ENCODE measurements around the gene PRELID1. TPM values are rescaled to one million over a fixed set of nuclear protein-coding genes. Genes with fewer than 3 reads are reported as not detected.

PRELID1 gene
- polyA plus RNA-seq, 1 experiment, result 245 TPM

DNA sequence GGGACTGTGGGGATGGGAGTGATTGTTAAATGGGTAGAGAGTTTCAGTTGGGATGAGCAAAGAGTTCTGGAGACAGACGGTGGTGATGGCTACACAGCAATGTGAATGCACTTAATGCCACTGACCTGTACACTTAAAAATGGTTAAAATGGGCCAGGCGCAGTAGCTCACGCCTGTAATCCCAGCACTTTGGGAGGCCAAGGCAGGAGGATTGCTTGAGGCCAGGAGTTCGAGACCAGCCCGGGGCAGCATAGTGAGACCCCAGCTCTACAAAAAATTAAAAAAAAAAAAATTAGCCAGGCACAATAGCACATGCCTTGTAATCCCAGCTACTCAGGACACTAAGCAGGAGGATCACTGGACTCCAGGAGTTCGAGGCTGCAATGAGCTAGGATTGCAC is 40.2 kb downstream of the PRELID1 start:
- Histone ChIP-seq H3K4me3 (ENCODE audit: low read depth, low read length) (no peak overlapping the region), H3K27me3 (ENCODE audit: control insufficient read depth, insufficient read depth, low read length) (no peaks in the 10 kb centered on the region), H3K36me3 (ENCODE audit: control insufficient read depth, insufficient read depth, low read length) (peaks cover 2% of the 10 kb centered on the region; the same call in 1 of the 2 replicates)
- ChIA-PET CTCF (interaction anchor here (0.7 kb wide), 1 partner anchor 43 kb away, joined by 4 read pairs; no protein-coding TSS in a partner anchor), POLR2A (no interaction called here)
- no peak for DNase-seq (ENCODE audit: low read depth)
- TF ChIP-seq, protein P1, sequence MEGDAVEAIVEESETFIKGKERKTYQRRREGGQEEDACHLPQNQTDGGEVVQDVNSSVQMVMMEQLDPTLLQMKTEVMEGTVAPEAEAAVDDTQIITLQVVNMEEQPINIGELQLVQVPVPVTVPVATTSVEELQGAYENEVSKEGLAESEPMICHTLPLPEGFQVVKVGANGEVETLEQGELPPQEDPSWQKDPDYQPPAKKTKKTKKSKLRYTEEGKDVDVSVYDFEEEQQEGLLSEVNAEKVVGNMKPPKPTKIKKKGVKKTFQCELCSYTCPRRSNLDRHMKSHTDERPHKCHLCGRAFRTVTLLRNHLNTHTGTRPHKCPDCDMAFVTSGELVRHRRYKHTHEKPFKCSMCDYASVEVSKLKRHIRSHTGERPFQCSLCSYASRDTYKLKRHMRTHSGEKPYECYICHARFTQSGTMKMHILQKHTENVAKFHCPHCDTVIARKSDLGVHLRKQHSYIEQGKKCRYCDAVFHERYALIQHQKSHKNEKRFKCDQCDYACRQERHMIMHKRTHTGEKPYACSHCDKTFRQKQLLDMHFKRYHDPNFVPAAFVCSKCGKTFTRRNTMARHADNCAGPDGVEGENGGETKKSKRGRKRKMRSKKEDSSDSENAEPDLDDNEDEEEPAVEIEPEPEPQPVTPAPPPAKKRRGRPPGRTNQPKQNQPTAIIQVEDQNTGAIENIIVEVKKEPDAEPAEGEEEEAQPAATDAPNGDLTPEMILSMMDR (IDR thresholded peaks at IDR 0.05; ENCODE audit: insufficient read depth, low read depth, low read length), result no peak

DNA sequence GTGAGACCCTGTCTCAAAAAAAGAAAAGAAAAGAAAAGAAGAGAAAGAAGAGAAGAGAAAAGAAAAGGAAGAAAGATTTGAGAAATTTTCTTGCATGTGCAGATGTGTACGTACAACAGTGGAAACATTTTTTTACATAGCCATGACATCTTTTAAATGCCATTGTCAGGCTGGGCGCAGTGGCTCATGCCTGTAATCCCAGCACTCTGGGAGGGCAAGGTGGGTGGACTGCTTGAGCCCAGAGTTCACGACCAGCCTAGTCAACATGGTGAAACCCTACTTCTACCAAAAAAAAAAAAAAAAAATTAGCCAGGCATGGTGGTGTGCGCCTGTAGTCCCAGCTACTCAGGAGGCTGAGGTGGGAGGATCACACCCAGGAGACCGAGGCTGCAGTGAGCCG is 41.3 kb downstream of the PRELID1 start:
- ChIA-PET CTCF (interaction anchor here (0.7 kb wide), 1 partner anchor 46 kb away, joined by 3 read pairs; no protein-coding TSS in a partner anchor), POLR2A (no interaction called here)
- H3K27me3 ChIP-seq (ENCODE audit: control insufficient read depth, insufficient read depth, low read length), result no peaks in the 10 kb centered on the region
- peaks cover 5% of the 10 kb centered on the region for H3K36me3 ChIP-seq (ENCODE audit: control insufficient read depth, insufficient read depth, low read length)
- no peak overlapping the region for H3K4me3 ChIP-seq (ENCODE audit: low read depth, low read length)
- DNase-seq (ENCODE audit: low read depth), result no peak
- TF ChIP-seq, protein P1 (IDR thresholded peaks at IDR 0.05; ENCODE audit: insufficient read depth, low read depth, low read length), result no peak

DNA sequence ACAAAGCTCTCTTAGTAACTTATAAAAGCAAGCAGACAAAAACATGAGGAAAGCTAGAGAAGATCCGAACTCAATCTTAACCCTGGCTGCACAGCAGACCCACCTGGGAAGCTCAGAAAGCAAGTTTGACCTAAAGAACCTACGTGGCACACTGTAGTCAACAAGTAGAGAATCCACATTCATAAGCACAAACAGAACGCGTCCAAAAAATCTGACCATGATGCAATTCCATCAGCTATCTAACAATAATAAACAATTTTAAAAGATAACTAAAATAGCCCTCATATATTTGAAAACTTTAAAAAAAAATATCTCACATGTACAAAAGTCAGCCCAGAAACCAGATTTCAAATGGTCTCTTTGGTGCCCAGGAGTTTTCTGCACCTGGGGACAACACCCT is 43.2 kb downstream of the PRELID1 start:
- TF ChIP-seq, protein P1 (IDR thresholded peaks at IDR 0.05; ENCODE audit: insufficient read depth, low read depth, low read length), result no peak
- DNase-seq (ENCODE audit: low read depth), result no peak
- Histone ChIP-seq H3K27me3 (ENCODE audit: control insufficient read depth, insufficient read depth, low read length) (no peaks in the 10 kb centered on the region), H3K36me3 (ENCODE audit: control insufficient read depth, insufficient read depth, low read length) (peaks cover 5% of the 10 kb centered on the region), H3K4me3 (ENCODE audit: low read depth, low read length) (no peak overlapping the region)
- ChIA-PET POLR2A (interaction anchor here (0.5 kb wide), 1 partner anchor 17 kb away, joined by 15 read pairs; no protein-coding TSS in a partner anchor), CTCF (interaction anchor here (0.9 to 1.6 kb wide), 2 partner anchors 37 to 44 kb away, joined by 3 to 4 read pairs; no protein-coding TSS in a partner anchor)

DNA sequence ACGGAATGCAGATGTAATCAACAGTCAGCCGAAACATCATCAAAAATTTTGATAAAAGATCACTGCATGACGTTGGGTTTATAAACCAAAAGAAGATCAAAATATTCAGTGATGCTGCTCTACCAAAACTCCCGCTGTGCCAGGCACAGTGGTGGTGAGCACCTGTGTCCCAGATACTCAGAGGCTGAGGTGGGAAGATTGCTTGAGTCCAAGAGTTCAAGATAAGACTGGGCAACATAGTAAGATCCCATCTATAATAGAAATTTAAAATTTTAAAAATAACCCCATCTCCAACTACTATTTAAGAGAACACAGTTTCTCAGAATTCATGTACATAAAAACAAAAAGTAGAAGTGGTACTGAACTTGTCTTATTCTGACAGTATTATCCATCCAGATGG is 44.1 kb downstream of the PRELID1 start:
- H3K4me3 ChIP-seq (ENCODE audit: low read depth, low read length), result no peak overlapping the region
- H3K36me3 ChIP-seq (ENCODE audit: control insufficient read depth, insufficient read depth, low read length), result peaks cover 5% of the 10 kb centered on the region
- no peaks in the 10 kb centered on the region for H3K27me3 ChIP-seq (ENCODE audit: control insufficient read depth, insufficient read depth, low read length)
- no peak for DNase-seq (ENCODE audit: low read depth)
- CTCF ChIA-PET, result interaction anchor here (1.6 kb wide), 1 partner anchor 43 kb away, joined by 4 read pairs; no protein-coding TSS in a partner anchor
- TF ChIP-seq, protein P1 (IDR thresholded peaks at IDR 0.05; ENCODE audit: insufficient read depth, low read depth, low read length), result no peak
- POLR2A ChIA-PET, result no interaction called here

DNA sequence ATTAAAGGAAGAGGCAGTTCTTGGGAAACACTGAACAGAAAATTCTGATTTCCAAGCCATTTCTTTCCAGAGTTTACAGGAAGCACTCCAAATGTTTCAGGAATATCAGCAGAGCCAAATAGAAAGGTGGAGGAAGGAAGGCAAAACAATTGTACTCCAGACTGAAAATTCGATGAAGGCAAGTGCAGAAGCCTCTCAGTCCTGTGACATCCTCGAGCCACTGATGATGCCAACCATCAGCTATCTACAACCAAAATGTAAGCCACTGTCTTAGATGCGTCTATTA is 45.7 kb downstream of the PRELID1 start:
- ChIA-PET CTCF (interaction anchor here (0.7 kb wide), 1 partner anchor 18 kb away, joined by 3 read pairs; no protein-coding TSS in a partner anchor), POLR2A (no interaction called here)
- no peaks in the 10 kb centered on the region for H3K27me3 ChIP-seq (ENCODE audit: control insufficient read depth, insufficient read depth, low read length)
- H3K4me3 ChIP-seq (ENCODE audit: low read depth, low read length), result no peak overlapping the region
- no peak for DNase-seq (ENCODE audit: low read depth)
- TF ChIP-seq, protein P1 (IDR thresholded peaks at IDR 0.05; ENCODE audit: insufficient read depth, low read depth, low read length), result no peak
- H3K36me3 ChIP-seq (ENCODE audit: control insufficient read depth, insufficient read depth, low read length), result peaks cover 5% of the 10 kb centered on the region
